Adrenal gland (tissue), 5 donors: ENCODE measurements around the gene AGR2.

ENCODE experiments used
- CTCF ChIP-seq, 6 experiments: fragments of 450-650 bp in 4 of 6; fragments of 200-600 bp in 2 of 6; sonication (generic) in 1 of 6; IDR thresholded peaks; 1 replicate in 5 of 6; 2 replicates in 1 of 6; pipeline versions ENCODE4 v1.5.1 to v1.8.0; 2016 to 2021; ENCODE audit warnings: antibody characterized with exemption in 6 of 6, mild to moderate bottlenecking in 2 of 6, moderate library complexity in 1 of 6
- POLR2A ChIP-seq, 2 donors: fragments of 450-650 bp; IDR thresholded peaks; one replicate each; pipeline ENCODE4 v1.6.1; 2017; ENCODE audit warnings: antibody characterized with exemption in 2 of 2, mild to moderate bottlenecking in 2 of 2, moderate library complexity in 1 of 2
- donor health status: DM: no; HTN: no; CAD: no.

DNA sequence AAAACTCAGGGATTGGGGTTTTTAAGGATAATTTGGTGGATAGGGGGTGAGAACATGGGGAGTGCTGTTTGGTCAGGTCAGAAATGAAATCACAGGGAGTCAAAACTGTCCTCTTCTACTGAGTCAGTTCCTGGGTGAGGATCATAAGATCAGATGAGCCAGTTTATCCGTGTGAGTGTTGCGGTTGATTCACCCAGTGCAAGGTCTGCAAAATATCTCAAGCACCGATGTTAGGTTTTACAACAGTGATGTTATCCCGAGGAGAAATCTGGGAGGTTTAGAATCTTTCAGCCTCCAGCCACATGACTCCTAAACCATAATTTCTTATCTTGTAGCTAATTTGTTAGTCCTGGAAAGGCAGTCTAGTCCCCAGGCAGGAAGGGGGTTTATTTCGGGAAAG is 31.7 kb upstream of the AGR2 start:
- no peak for TF ChIP-seq CTCF (IDR thresholded peaks at IDR 0.05)
- TF ChIP-seq POLR2A (IDR thresholded peaks at IDR 0.05): no peak
